Mesendoderm (in vitro differentiated cells): ENCODE data around the gene AK5.
A peak's percentile ranks its signal among the peaks of the same experiment; 100 is the strongest.

ENCODE experiments used
- DNase-seq: peaks from one replicate; pipeline ENCODE4 v3.0.0; 2013
- H2AK5ac ChIP-seq: 2 replicates; pipeline ENCODE4 v1.6.1; 2013; ENCODE audit warnings: low read length, inconsistent platforms
- H2BK120ac ChIP-seq: 2 replicates; pipeline ENCODE4 v1.6.1; 2013; ENCODE audit warnings: low read depth, mild to moderate bottlenecking, low read length, moderate library complexity, mixed read lengths
- H2BK15ac ChIP-seq: replicated peaks from 2 replicates; pipeline ENCODE4 v1.6.1; 2013; ENCODE audit warnings: low read depth, mild to moderate bottlenecking, moderate library complexity
- H2BK5ac ChIP-seq: 2 replicates; pipeline ENCODE4 v1.6.1; 2013; ENCODE audit warnings: low read length, inconsistent platforms
- H3K18ac ChIP-seq: 2 replicates; pipeline ENCODE4 v1.6.1; 2013; ENCODE audit warnings: mild to moderate bottlenecking, low read length, mixed read lengths
- H3K23ac ChIP-seq: one replicate; pipeline ENCODE4 v1.6.1; 2013; ENCODE audit warnings: low read length
- H3K27ac ChIP-seq: 2 replicates; pipeline ENCODE4 v1.5.1; 2013; ENCODE audit warnings: low read depth, mild to moderate bottlenecking, inconsistent platforms, low read length, moderate library complexity
- H3K27me3 ChIP-seq: 2 replicates; pipeline ENCODE4 v1.6.1; 2013; ENCODE audit warnings: low read length, control low read depth, mild to moderate bottlenecking, inconsistent platforms; ENCODE audit not compliant: insufficient read depth, poor library complexity
- H3K36me3 ChIP-seq: 2 replicates; pipeline ENCODE4 v1.6.1; 2013; ENCODE audit warnings: low read length, inconsistent platforms; ENCODE audit not compliant: control insufficient read depth, insufficient read depth
- H3K4ac ChIP-seq: one replicate; pipeline ENCODE4 v1.6.1; 2013; ENCODE audit warnings: low read depth, mild to moderate bottlenecking, low read length, moderate library complexity
- H3K4me1 ChIP-seq: 2 replicates; pipeline ENCODE4 v1.6.1; 2013; ENCODE audit warnings: low read depth, low read length, inconsistent platforms; ENCODE audit not compliant: control insufficient read depth
- H3K4me2 ChIP-seq: 2 replicates; pipeline ENCODE4 v1.6.1; 2013; ENCODE audit warnings: low read length
- H3K4me3 ChIP-seq: 2 replicates; pipeline ENCODE4 v1.5.1; 2013; ENCODE audit warnings: mild to moderate bottlenecking, low read length
- H3K56ac ChIP-seq: one replicate; pipeline ENCODE4 v1.6.1; 2013; ENCODE audit warnings: low read length
- H3K79me1 ChIP-seq: 2 replicates; pipeline ENCODE4 v1.6.1; 2013; ENCODE audit warnings: low read length, inconsistent platforms
- H3K79me2 ChIP-seq: 2 replicates; pipeline ENCODE4 v1.6.1; 2013; ENCODE audit warnings: mild to moderate bottlenecking, low read length; ENCODE audit not compliant: control insufficient read depth, insufficient read depth
- H3K9ac ChIP-seq: 2 replicates; pipeline ENCODE4 v1.6.1; 2013; ENCODE audit warnings: low read length, inconsistent platforms
- H4K5ac ChIP-seq: one replicate; pipeline ENCODE4 v1.6.1; 2013; ENCODE audit warnings: low read length
- H4K8ac ChIP-seq: one replicate; pipeline ENCODE4 v1.6.1; 2013; ENCODE audit warnings: low read depth, mild to moderate bottlenecking, control low read depth, low read length, moderate library complexity
- WGBS: extraction: QIAGEN DNeasy Blood & Tissue Kit; methylation state at CpG from one replicate; pipeline ENCODE4 v1.1.7; 2013; ENCODE audit warnings: low lambda C conversion rate, missing lambda C conversion rate; ENCODE audit not compliant: insufficient coverage; ENCODE audit errors: extremely low coverage; 5-methylcytosine and 5-hydroxymethylcytosine counted together

AK5 gene

DNA sequence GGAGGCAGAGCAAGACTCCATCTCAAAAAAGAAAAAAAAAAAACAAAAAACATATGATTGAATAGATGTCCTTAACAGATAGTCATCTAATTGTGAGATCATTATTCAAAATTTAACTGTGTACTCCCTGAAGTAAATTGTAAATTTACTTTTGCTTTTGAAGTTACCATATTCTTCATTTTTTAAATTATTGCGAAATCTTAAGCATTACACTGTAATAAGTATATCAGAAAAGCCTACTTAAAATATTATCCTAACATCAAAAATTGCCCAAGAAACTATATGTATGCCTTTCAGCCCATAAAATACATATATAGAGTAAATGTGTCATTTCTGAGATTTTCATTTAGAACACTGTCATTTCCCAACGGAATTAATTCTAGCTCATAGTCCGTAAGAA is 91.9 kb downstream of the AK5 start:
- no CpG with 5 or more reads among the region's 3 CpGs for WGBS
- no peak for DNase-seq
- no peak overlapping the region for H3K18ac ChIP-seq

GRCh38 chr1:77375541-77375940 is 93.7 kb downstream of the AK5 start:
- no peak overlapping the region for H3K4ac ChIP-seq
- H3K9ac ChIP-seq, result no peak overlapping the region
- H3K4me3 ChIP-seq, result no peak overlapping the region
- H3K79me2 ChIP-seq, result no peaks in the 10 kb centered on the region
- no peak overlapping the region for H4K5ac ChIP-seq
- no peak overlapping the region for H3K4me2 ChIP-seq
- no peak overlapping the region for H2BK15ac ChIP-seq
- no peak overlapping the region for H3K18ac ChIP-seq
- H4K8ac ChIP-seq, result no peak overlapping the region
- H3K79me1 ChIP-seq, result no peaks in the 10 kb centered on the region
- no peak overlapping the region for H3K23ac ChIP-seq
- DNase-seq, result no peak
- no peaks in the 10 kb centered on the region for H3K36me3 ChIP-seq
- H3K27ac ChIP-seq, result no peak overlapping the region
- H3K27me3 ChIP-seq, result no peaks in the 10 kb centered on the region
- H3K56ac ChIP-seq, result no peak overlapping the region
- no CpG with 5 or more reads among the region's 2 CpGs for WGBS
- no peak overlapping the region for H2AK5ac ChIP-seq
- H3K4me1 ChIP-seq, result no peaks in the 10 kb centered on the region
- H2BK5ac ChIP-seq, result no peak overlapping the region
- H2BK120ac ChIP-seq, result no peak overlapping the region

More for the DNA sequence above, 91.9 kb downstream of the AK5 start:
- H3K4me1 ChIP-seq, result no peaks in the 10 kb centered on the region
- H3K27ac ChIP-seq, result no peak overlapping the region
- no peaks in the 10 kb centered on the region for H3K79me2 ChIP-seq
- H3K36me3 ChIP-seq, result no peaks in the 10 kb centered on the region
- no peak overlapping the region for H3K4me2 ChIP-seq
- H2BK15ac ChIP-seq, result no peak overlapping the region
- H3K9ac ChIP-seq, result no peak overlapping the region
- H3K4ac ChIP-seq, result no peak overlapping the region
- no peak overlapping the region for H3K23ac ChIP-seq
- H3K4me3 ChIP-seq, result no peak overlapping the region
- H2BK120ac ChIP-seq, result no peak overlapping the region
- H2BK5ac ChIP-seq, result no peak overlapping the region
- H4K5ac ChIP-seq, result no peak overlapping the region
- H3K27me3 ChIP-seq, result no peaks in the 10 kb centered on the region
- no peak overlapping the region for H3K56ac ChIP-seq
- H2AK5ac ChIP-seq, result no peak overlapping the region
- no peaks in the 10 kb centered on the region for H3K79me1 ChIP-seq
- no peak overlapping the region for H4K8ac ChIP-seq

- H3K79me1 ChIP-seq, result no peaks in the 10 kb centered on the region
- H3K4me3 ChIP-seq, result no peak overlapping the region
- H3K4ac ChIP-seq, result no peak overlapping the region
- no peaks in the 10 kb centered on the region for H3K79me2 ChIP-seq
- H3K27me3 ChIP-seq, result no peaks in the 10 kb centered on the region
- H3K27ac ChIP-seq, result no peak overlapping the region
- no peak overlapping the region for H3K18ac ChIP-seq
- H3K23ac ChIP-seq, result no peak overlapping the region
- no CpG with 5 or more reads among the region's 4 CpGs for WGBS
- H4K5ac ChIP-seq, result no peak overlapping the region
- no peaks in the 10 kb centered on the region for H3K36me3 ChIP-seq
- no peak overlapping the region for H3K4me2 ChIP-seq
- H2BK120ac ChIP-seq, result no peak overlapping the region
- no peak overlapping the region for H2BK5ac ChIP-seq
- no peak overlapping the region for H3K56ac ChIP-seq
- no peak overlapping the region for H3K9ac ChIP-seq
- DNase-seq, result no peak
- H3K4me1 ChIP-seq, result no peaks in the 10 kb centered on the region
- H2BK15ac ChIP-seq, result no peak overlapping the region
- no peak overlapping the region for H4K8ac ChIP-seq
- H2AK5ac ChIP-seq, result no peak overlapping the region
Measured at GRCh38 chr1:77375990-77376389, 94.2 kb downstream of the AK5 start.

GRCh38 chr1:77378723-77379535 is 97.1 kb downstream of the AK5 start:
- H2BK5ac ChIP-seq, result no peak overlapping the region
- H3K36me3 ChIP-seq, result no peaks in the 10 kb centered on the region
- H2BK120ac ChIP-seq, result no peak overlapping the region
- H3K27ac ChIP-seq, result no peak overlapping the region
- no peaks in the 10 kb centered on the region for H3K4me1 ChIP-seq
- no peaks in the 10 kb centered on the region for H3K79me2 ChIP-seq
- no peak overlapping the region for H4K5ac ChIP-seq
- no peaks in the 10 kb centered on the region for H3K79me1 ChIP-seq
- no peak overlapping the region for H2AK5ac ChIP-seq
- H3K4me3 ChIP-seq, result no peak overlapping the region
- H3K4me2 ChIP-seq, result no peak overlapping the region
- WGBS, result no CpG with 5 or more reads among the region's 6 CpGs
- H2BK15ac ChIP-seq, result no peak overlapping the region
- H3K9ac ChIP-seq, result no peak overlapping the region
- H4K8ac ChIP-seq, result no peak overlapping the region
- DNase-seq, result peak; percentile 39
- no peak overlapping the region for H3K23ac ChIP-seq
- H3K27me3 ChIP-seq, result no peaks in the 10 kb centered on the region
- no peak overlapping the region for H3K4ac ChIP-seq
- H3K56ac ChIP-seq, result no peak overlapping the region
- H3K18ac ChIP-seq, result no peak overlapping the region

- Histone ChIP-seq H3K4ac (no peak overlapping the region), H3K79me2 (no peaks in the 10 kb centered on the region), H3K4me1 (no peaks in the 10 kb centered on the region), H3K27ac (no peak overlapping the region), H3K4me2 (no peak overlapping the region), H3K79me1 (no peaks in the 10 kb centered on the region), H4K8ac (no peak overlapping the region), H3K27me3 (no peaks in the 10 kb centered on the region), H2BK120ac (no peak overlapping the region), H4K5ac (no peak overlapping the region), H2AK5ac (no peak overlapping the region), H3K4me3 (no peak overlapping the region), H2BK5ac (no peak overlapping the region), H3K36me3 (no peaks in the 10 kb centered on the region), H3K9ac (no peak overlapping the region), H3K23ac (no peak overlapping the region), H3K18ac (no peak overlapping the region), H2BK15ac (no peak overlapping the region), H3K56ac (no peak overlapping the region)
- DNase-seq, result no peak
- WGBS, result no CpG with 5 or more reads among the region's 3 CpGs
Measured at GRCh38 chr1:77382366-77382765, 100.5 kb downstream of the AK5 start.

DNA sequence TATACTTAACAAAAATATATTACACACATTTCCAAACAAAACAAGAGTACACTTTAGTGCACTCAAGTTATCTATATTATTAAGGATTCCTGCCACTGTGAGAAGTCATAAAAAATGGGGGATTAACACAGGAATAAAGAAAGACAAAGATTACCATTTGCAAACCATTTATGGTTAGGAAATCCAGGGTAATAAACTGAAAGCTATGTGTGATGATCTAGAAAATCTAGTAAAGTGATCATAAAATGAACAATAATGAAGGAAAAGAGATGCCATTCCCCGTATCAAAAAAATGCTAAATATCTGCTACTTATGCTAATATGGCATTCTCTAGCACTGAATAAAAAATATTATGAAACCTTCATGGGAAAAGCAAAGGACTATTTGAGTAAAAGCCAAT is 101.4 kb downstream of the AK5 start:
- Histone ChIP-seq H4K8ac (no peak overlapping the region), H3K4me1 (no peaks in the 10 kb centered on the region), H3K79me2 (no peaks in the 10 kb centered on the region), H3K4me3 (no peak overlapping the region), H3K9ac (no peak overlapping the region), H3K4ac (no peak overlapping the region), H3K79me1 (no peaks in the 10 kb centered on the region), H3K56ac (no peak overlapping the region), H3K27me3 (no peaks in the 10 kb centered on the region), H3K27ac (no peak overlapping the region), H2BK120ac (no peak overlapping the region), H3K36me3 (no peaks in the 10 kb centered on the region), H4K5ac (no peak overlapping the region), H3K18ac (no peak overlapping the region), H2BK15ac (no peak overlapping the region), H2AK5ac (no peak overlapping the region), H3K23ac (no peak overlapping the region), H3K4me2 (no peak overlapping the region), H2BK5ac (no peak overlapping the region)
- WGBS, result no CpG with 5 or more reads among the region's 1 CpG
- DNase-seq, result no peak
